GM21576 (cell line): ENCODE results near the gene TMEM218.
"Not testable (repeated sequence)": the region's sequence is repeated elsewhere in the genome, so short reads cannot be mapped to it uniquely, and the experiment has no call there.

ENCODE experiments used
- ATAC-seq: cut with Tn5 transposase; IDR thresholded peaks from one replicate; pipeline ENCODE4 v1.9.1; 2021; ENCODE audit warnings: mild to moderate bottlenecking, moderate library complexity; ENCODE audit not compliant: unreplicated experiment

TMEM218 gene

DNA sequence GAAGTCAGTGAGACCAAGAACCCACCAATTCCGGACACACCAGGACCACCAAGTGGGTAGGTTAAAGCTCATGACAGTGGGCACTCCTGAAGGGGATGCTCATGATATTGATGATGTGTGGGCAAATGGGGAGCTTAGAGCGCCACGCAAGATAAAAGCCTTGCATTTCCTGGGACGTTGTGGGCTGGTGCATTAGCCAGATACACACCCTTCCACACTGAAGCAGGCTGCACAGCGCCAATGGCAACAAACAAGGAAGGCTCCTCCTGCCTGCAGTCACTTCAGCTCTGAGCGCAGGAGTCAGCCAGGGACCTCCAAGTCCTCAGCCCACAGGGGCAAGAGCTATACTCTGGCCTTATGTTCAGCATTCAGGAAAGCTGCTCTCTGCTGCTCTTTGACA, 20.6 kb downstream of the TMEM218 start:
- ATAC-seq: no peak

DNA sequence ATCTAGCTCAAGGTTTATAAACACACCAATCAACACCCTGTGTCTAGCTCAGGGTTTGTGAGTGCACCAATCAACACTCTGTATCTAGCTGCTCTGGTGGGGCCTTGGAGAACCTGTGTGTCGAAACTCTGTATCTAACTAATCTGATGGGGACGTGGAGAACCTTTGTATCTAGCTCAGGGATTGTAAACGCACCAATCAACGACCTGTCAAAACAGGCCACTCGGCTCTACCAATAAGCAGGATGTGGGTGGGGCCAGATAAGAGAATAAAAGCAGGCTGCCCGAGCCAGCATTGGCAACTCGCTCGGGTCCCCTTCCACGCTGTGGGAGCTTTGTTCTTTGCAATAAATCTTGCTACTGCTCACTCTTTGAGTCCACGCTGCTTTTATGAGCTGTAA, 21.3 kb downstream of the TMEM218 start:
- ATAC-seq: not testable (repeated sequence)

GRCh38 chr11:125089481-125089880, 21.9 kb downstream of the TMEM218 start:
- ATAC-seq: not testable (repeated sequence)

GRCh38 chr11:125088576-125089455, 22.6 kb downstream of the TMEM218 start:
- ATAC-seq: no peak

DNA sequence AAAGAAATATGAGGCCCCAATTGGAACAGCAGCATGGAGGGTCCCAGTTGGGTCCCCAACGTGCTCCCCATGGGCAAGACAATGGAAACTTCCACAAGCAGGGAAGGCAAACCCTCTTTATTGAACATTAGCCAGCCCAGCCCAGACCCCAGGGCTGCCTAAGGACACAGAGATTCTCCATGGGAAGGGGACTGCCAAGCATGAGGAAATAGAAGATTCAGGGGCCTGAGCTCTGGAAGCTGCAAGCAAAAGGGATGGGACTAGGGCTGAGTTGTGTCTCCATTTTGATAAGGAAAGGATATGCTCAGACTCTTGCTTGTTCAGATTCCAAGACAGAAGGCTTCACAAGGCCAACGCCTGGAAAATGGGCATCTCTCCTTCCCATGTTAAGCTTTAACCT, 23.3 kb downstream of the TMEM218 start:
- no peak for ATAC-seq

DNA sequence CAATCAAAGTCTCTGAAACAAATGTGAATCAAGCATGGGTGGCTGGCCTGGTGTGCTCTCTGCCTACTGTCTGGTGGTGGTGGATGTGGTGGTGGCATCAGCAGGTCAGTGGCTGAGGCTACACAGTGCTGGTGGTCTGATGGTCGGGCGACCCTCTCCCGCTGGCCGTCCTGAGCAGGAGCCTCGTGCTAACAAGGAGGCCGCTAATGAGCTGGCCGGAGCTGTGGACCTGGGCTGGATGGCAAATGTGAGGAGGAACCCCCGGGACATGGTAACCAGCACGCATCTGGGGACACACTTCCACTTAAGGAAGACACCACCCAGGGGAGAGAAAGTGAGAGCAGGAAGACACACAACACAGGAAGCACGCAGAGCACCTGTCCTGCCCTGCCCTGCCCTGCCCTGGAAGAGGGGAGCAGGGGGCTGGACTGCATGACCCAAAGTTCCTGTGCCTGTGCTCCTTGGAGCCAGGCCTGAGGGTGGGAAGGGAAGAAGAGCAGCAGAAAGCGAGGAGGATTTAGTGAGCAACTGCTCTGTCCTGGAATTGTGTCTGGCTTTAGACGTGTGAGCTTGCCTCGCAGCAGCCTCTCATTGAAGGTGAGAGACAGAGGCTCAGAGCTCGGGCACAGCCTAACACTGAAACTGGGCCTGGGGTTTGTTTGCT, 24.7 kb downstream of the TMEM218 start:
- ATAC-seq: no peak

- no peak for ATAC-seq
Observed at GRCh38 chr11:125085301-125086081, 25.9 kb downstream of the TMEM218 start.

DNA sequence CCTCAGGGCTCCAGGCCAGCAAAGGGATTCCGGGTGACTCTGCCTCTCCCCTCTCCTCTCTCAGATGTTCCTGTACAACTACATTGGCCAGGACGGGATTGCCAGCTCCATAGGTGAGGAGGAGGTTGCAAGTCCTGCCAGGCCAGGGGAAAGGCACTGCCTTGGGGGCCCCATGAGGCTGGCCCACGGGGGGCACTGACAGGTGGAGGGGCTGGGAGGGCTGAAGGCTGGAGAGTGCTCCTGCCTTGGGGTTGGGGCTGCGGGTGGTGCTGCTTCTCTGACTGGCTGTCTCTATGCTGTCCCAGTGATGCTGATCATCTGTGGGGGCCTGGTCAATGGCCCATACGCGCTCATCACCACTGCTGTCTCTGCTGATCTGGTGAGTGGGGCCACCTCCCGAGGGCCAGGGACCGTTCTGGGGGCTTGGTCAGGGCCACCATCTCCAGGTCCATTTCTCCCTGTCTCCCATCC, 26.6 kb downstream of the TMEM218 start:
- ATAC-seq: no peak

- ATAC-seq: no peak
Observed at GRCh38 chr11:125084057-125084416, 27.4 kb downstream of the TMEM218 start.

- no peak for ATAC-seq
Observed at GRCh38 chr11:125083312-125084056, 27.9 kb downstream of the TMEM218 start.

- no peak for ATAC-seq
Observed at GRCh38 chr11:125082611-125083311, 28.7 kb downstream of the TMEM218 start.

DNA sequence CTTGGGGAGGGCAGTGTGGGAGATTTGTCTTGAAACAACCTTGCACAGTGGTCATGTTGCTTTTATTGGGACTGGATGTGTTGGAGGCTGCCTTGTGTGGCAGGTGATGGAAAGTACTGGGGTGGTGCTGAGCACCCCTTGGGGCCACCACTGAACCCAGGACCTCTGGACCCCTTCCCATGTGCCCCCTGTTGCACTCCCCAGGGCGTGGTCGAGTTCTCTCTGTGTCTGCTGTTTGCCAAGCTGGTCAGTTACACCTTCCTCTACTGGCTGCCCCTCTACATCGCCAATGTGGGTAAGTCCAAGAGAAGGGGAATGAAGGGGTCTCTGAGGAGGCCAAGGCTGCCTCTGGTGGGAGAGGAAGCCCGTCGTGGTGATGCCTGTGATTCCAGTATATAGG, 29.4 kb downstream of the TMEM218 start:
- no peak for ATAC-seq

- no peak for ATAC-seq
Observed at GRCh38 chr11:125081098-125081798, 30.2 kb downstream of the TMEM218 start.

DNA sequence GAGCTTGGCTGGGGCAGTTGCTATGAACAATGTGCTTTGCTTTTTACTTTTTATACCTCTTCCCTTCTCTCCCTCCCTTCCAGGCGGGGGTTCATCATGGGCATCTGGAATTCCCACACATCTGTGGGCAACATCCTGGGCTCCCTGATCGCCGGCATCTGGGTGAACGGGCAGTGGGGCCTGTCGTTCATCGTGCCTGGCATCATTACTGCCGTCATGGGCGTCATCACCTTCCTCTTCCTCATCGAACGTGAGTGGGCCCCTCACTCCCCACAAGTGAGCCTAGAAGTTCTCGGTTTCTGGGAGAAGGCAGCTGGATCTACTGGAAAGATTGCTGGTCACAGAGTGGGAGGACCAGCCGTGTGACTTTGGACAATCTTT, 30.9 kb downstream of the TMEM218 start:
- no peak for ATAC-seq

- ATAC-seq: no peak
Observed at GRCh38 chr11:125079878-125080530, 31.4 kb downstream of the TMEM218 start.

- ATAC-seq: no peak
Observed at GRCh38 chr11:125079151-125079877, 32.1 kb downstream of the TMEM218 start.

GRCh38 chr11:125078516-125079140, 32.8 kb downstream of the TMEM218 start:
- no peak for ATAC-seq

DNA sequence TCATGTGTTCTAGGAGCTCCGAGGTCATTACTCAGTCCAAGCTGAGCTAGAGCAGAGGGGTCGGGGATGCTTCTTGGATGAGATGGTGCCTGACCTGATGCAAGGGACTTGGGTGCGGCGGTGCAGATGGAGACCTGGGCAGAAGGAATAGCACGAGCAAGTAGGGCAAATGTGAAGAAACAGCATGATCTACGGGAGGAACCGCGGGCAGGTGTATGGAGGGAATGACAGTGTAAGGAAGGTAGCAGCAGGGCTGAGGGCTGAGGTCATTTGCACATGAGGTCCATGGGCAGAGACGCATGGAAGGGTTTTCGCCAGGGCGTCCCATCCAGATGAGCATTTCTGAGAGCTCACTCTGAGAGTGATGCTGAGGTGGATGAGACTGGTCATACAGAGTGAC, 33.4 kb downstream of the TMEM218 start:
- no peak for ATAC-seq
